Measurements from ENCODE around the gene ELFN1. TPM values are rescaled to one million over a fixed set of nuclear protein-coding genes. Genes with fewer than 3 reads are reported as not detected.

The ELFN1 gene
- total RNA-seq, 1 donor from 2014 or later, result under 0.01 TPM

- DNase-seq (ENCODE audit: low read depth) (no peak), FAIRE-seq (no peak)
- H3K36me3 ChIP-seq (ENCODE audit: control insufficient read depth, insufficient read depth, low read length), result no peaks in the 10 kb centered on the region
- H3K27me3 ChIP-seq (ENCODE audit: control insufficient read depth, insufficient read depth, low read length), result no peaks in the 10 kb centered on the region
- no peak for TF ChIP-seq CTCF (IDR thresholded peaks at IDR 0.05; ENCODE audit: insufficient read depth, low read length, severe bottlenecking)
- no peak overlapping the region for H3K4me3 ChIP-seq (ENCODE audit: low read depth, low read length)
Measured at GRCh38 chr7:1739593-1739992, 69.5 kb downstream of the ELFN1 start.

GRCh38 chr7:1740214-1740613 is 70.1 kb downstream of the ELFN1 start:
- no peak overlapping the region for H3K4me3 ChIP-seq (ENCODE audit: low read depth, low read length)

GRCh38 chr7:1741246-1741645 is 71.2 kb downstream of the ELFN1 start:
- H3K27me3 ChIP-seq (ENCODE audit: control insufficient read depth, insufficient read depth, low read length), result no peaks in the 10 kb centered on the region
- no peak for TF ChIP-seq CTCF (IDR thresholded peaks at IDR 0.05; ENCODE audit: insufficient read depth, low read length, severe bottlenecking)
- FAIRE-seq (no peak), DNase-seq (ENCODE audit: low read depth) (no peak)
- no peak overlapping the region for H3K4me3 ChIP-seq (ENCODE audit: low read depth, low read length)
- no peaks in the 10 kb centered on the region for H3K36me3 ChIP-seq (ENCODE audit: control insufficient read depth, insufficient read depth, low read length)

More at GRCh38 chr7:1740214-1740613, 70.1 kb downstream of the ELFN1 start:
- no peak for FAIRE-seq
- no peak for DNase-seq (ENCODE audit: low read depth)
- Histone ChIP-seq H3K36me3 (ENCODE audit: control insufficient read depth, insufficient read depth, low read length) (no peaks in the 10 kb centered on the region), H3K27me3 (ENCODE audit: control insufficient read depth, insufficient read depth, low read length) (no peaks in the 10 kb centered on the region)
- no peak for TF ChIP-seq CTCF (IDR thresholded peaks at IDR 0.05; ENCODE audit: insufficient read depth, low read length, severe bottlenecking)

GRCh38 chr7:1741751-1742554 is 71.9 kb downstream of the ELFN1 start:
- H3K27me3 ChIP-seq (ENCODE audit: control insufficient read depth, insufficient read depth, low read length), result no peaks in the 10 kb centered on the region
- FAIRE-seq, result peak; percentile 85

GRCh38 chr7:1742555-1743303 is 72.7 kb downstream of the ELFN1 start:
- no peak for TF ChIP-seq CTCF (IDR thresholded peaks at IDR 0.05; ENCODE audit: insufficient read depth, low read length, severe bottlenecking)
- FAIRE-seq (no peak), DNase-seq (ENCODE audit: low read depth) (no peak)
- no peaks in the 10 kb centered on the region for H3K27me3 ChIP-seq (ENCODE audit: control insufficient read depth, insufficient read depth, low read length)
- H3K36me3 ChIP-seq (ENCODE audit: control insufficient read depth, insufficient read depth, low read length), result no peaks in the 10 kb centered on the region
- no peak overlapping the region for H3K4me3 ChIP-seq (ENCODE audit: low read depth, low read length)

More at GRCh38 chr7:1741751-1742554, 71.9 kb downstream of the ELFN1 start:
- Histone ChIP-seq H3K36me3 (ENCODE audit: control insufficient read depth, insufficient read depth, low read length) (no peaks in the 10 kb centered on the region), H3K4me3 (ENCODE audit: low read depth, low read length) (no peak overlapping the region)
- no peak for DNase-seq (ENCODE audit: low read depth)
- no peak for TF ChIP-seq CTCF (IDR thresholded peaks at IDR 0.05; ENCODE audit: insufficient read depth, low read length, severe bottlenecking)

All from bronchial epithelial cell (primary cell).